ENCODE data around the gene RYR1.
"Not testable (repeated sequence)": the region's sequence is repeated elsewhere in the genome, so short reads cannot be mapped to it uniquely, and the experiment has no call there.

GRCh38 chr19:38631301-38631700 lies 197.8 kb downstream of the RYR1 start:
- not testable (repeated sequence) for TF ChIP-seq E2F6 (IDR thresholded peaks at IDR 0.05); EZH2 (IDR thresholded peaks at IDR 0.05; ENCODE audit: low read depth, low read length, severe bottlenecking); CTCF (IDR thresholded peaks at IDR 0.05; ENCODE audit: control extremely low read depth in 1 of 3, insufficient read depth in 1 of 3, low read depth in 1 of 3, low read length in 3 of 3); TAF1 (IDR thresholded peaks at IDR 0.05; ENCODE audit: low read depth, low read length); TEAD4 (IDR thresholded peaks at IDR 0.05; ENCODE audit: low read depth, low read length)
